NCI-H146 (cell line): ENCODE data around the gene ZC3HAV1.

ENCODE experiments used
- DNase-seq: peaks from one replicate; lab custom pipeline; 2025; lab: John Stamatoyannopoulos, UW

ZC3HAV1 gene

DNA sequence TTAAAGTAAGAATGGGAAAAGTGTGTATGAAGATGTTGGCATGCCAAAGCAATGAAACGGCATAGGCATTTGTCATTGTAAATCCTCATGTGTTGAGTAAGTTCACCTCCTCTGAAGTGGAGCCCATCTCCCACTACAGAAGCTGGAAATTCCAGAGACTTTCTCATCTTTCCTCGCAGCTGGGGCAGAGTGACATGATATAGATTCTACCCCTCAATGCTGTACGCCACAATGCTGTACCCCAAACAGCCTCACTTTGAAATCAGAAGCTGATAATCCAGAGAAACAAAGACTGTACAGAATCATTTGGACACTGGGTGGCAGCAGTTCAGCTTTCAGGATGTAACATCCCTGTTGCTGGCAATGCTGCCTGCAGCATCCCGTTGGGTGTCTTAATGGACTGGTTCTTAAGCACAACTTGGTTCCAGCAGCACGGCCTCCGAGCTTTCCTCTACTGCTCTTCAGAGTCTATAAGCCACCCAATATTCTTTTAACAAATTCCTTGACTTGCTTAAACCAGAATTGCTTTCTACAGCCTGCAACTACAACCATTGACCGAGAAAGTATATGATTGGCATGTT is 92.5 kb downstream of the ZC3HAV1 start:
- DNase-seq = peak; percentile 78

DNA sequence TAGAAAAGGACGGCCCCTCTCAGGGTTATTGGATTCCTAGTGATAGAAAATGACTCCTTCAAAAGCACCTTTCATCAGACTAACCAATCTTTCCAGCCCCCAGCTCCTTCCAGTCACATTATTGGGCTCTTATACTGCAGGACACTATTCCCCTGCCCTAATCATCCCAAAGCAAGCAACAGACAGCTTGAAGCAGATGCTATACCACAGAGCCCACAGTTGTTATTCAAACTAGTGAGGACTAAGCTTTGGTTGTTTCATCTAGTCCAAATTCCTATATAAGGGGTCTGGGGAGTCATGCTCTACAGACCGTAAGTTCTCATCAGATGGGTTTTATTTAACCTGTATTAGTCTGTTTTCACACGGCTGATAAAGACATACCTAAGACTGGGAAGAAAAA is 98.1 kb downstream of the ZC3HAV1 start:
- DNase-seq = no peak

DNA sequence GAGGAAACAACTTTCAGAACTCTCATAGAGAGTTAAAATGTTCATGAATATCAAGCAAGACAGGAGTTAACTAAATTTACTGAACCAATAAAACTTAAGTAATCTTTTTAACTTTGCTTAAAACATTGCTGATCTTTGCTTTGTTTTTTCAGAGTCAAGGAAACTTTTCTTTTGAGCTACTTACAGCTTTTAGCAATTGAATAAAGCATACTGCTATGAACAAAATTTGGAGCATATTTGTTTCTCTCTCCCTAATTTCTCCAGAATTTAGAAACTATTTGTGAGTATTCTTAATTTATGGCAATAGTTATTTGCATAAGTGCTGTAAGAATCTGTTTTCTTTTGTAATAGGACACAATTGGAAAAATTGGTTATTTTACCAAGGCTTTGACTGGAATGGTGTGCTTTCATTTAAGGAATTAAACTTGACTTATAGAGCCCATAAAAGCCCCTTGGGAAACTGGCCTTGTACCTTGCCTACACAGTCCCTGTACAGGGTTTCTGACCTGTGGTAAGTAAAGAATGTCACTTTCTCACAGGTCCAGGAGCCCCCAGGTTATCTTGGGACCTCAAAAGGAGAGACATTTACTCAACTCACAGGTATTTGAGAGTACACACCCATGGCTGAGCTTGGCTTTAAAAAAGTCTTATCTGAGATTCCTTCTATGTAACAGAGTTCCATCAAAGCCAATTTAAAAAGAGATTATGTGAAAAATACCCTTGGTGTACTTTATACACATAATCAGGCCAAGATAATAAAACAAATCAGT is 105.0 kb downstream of the ZC3HAV1 start:
- no peak for DNase-seq

DNA sequence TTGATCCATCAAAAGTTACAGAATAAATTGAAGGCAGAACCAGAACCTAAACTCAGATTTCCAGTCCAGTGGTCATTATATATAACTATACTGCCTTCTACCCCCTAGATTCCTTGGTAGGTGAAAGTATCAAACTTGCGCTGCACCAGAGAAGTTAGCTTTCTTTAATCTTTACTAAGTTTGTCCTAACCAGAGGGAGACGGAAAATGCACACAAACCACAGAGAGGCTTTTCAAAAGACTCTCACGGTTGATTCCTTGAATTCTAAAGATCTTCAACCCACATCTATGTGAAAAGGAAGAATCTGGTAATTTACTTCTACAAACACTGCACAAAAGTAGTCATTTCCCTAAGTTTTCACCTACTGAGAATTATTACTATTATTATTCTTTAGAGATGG is 110.1 kb downstream of the ZC3HAV1 start:
- no peak for DNase-seq
